Right ventricle myocardium inferior (tissue), 1 donor: ENCODE data around the gene ZNF3. TPM values are rescaled to one million over a fixed set of nuclear protein-coding genes. Genes with fewer than 3 reads are reported as not detected.
A peak's percentile ranks its signal among the peaks of the same experiment; 100 is the strongest.
"Not testable (repeated sequence)": the region's sequence is repeated elsewhere in the genome, so short reads cannot be mapped to it uniquely, and the experiment has no call there.

Experiments
- ATAC-seq: fragments of 200-7000 bp; cut with Tn5 transposase; one replicate; pipeline ENCODE4 v1.9.1; 2020; ENCODE audit warnings: mild to moderate bottlenecking, moderate library complexity
- DNase-seq: peaks from one replicate; pipeline ENCODE4 v3.0.0; 2021; ENCODE audit errors: missing footprints
- intact Hi-C: fragments of 100-400 bp; cut with DNase I; formaldehyde crosslinking; loops from one replicate; pipeline ENCODE4 v1.11.0; 2022
- long read RNA-seq: library from polyadenylated mRNA; unstranded; transcript quantifications from one replicate; pipeline ENCODE4 v2.0.0, GENCODE V29; 2021
- total RNA-seq: library from RNA; stranded (reverse); fragmentation: NEBNext Ultra II Directional; extraction: Animal tissue kit (Norgen Biotek cat#: 25700); gene quantifications from one replicate; pipeline ENCODE4 v1.2.1, GENCODE V29; 2021
- donor health status: DM: no; HTN: yes; CAD: no; lungs with severe emphysema.

The ZNF3 gene
- total RNA-seq = 14.6 TPM
- long read RNA-seq, transcript ZNF3-207 (5 exons, 2,718 nt) = major isoform, 5 of 13 reads
- long read RNA-seq, partial matches to known transcripts = 0 of 13 reads
- long read RNA-seq, other reads (novel, unspliced or antisense) = 2 of 13 reads

DNA sequence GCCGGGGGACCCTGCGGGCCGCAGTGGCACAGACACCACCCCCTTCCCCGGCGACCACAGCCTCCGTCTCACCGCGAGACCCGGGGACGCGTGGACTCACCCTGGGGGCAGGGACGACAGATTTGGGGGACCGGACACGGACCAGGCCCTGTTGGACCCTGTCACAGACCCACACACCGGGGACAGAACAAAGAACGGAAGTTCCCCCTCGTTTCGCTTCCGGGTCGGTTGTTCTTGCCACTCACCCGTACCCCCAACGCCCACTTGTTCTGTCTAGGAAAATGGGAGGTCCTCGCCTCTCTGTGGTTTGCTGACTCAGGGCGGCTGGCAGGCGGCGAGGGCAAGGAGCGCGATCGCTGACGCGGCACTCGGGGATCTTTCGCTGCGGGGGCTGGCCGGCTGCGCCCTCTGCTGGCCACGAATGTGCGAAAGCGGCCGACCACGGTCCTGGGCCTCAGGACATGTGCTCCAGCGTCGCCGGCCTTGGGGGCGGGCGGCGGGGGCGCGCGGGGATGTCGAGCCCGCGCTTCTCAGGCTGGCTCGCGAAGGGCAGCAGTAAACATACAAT, at the start of gene ZNF3:
Gene ZNF3, minus strand, starts transcription at position 189 of the 568 bp plus-strand sequence. CDS start 4,366 bp downstream, outside the sequence.
- intact Hi-C loops = loop anchor here (1.0 to 10.0 kb wide), 4 partner anchors 19 to 167 kb away; partner anchors contain the start of genes TRIM4 and ZSCAN21
- DNase-seq (peak; percentile 98), ATAC-seq (peak; percentile 97)

GRCh38 chr7:100130608-100131453, 49.3 kb upstream of the ZNF3 start:
- DNase-seq (peak; percentile 88), ATAC-seq (no peak)
- intact Hi-C loops = loop anchor here (5.0 kb wide), 1 partner anchor 219 kb away; no protein-coding TSS in a partner anchor

GRCh38 chr7:100130220-100130607, 48.7 kb upstream of the ZNF3 start:
- DNase-seq, ATAC-seq: not testable (repeated sequence)
- intact Hi-C loops = loop anchor here (5.0 kb wide), 1 partner anchor 218 kb away; no protein-coding TSS in a partner anchor

DNA sequence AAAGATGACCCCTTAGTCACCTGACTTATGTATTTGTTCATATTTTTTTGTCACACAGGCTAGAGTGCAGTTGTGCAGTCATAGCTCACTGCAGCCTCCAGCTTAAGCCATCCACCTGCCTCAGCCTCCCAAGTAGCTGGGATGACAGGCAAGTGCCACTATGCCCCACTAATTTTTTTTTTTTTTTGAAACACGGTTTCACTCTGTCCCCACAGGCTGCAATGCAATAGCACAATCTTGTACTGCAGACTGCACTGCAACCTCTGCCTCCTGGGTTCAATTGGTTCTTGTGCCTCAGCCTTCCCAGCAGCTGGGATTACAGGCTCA, 47.1 kb upstream of the ZNF3 start:
- no peak for DNase-seq
- ATAC-seq = no peak
- intact Hi-C loops = loop anchor here (5.0 kb wide), 3 partner anchors 36 to 136 kb away; no protein-coding TSS in a partner anchor

GRCh38 chr7:100127866-100128636, 46.5 kb upstream of the ZNF3 start:
- intact Hi-C loops = loop anchor here (5.0 kb wide), 3 partner anchors 36 to 136 kb away; no protein-coding TSS in a partner anchor
- ATAC-seq (no peak), DNase-seq (no peak)

DNA sequence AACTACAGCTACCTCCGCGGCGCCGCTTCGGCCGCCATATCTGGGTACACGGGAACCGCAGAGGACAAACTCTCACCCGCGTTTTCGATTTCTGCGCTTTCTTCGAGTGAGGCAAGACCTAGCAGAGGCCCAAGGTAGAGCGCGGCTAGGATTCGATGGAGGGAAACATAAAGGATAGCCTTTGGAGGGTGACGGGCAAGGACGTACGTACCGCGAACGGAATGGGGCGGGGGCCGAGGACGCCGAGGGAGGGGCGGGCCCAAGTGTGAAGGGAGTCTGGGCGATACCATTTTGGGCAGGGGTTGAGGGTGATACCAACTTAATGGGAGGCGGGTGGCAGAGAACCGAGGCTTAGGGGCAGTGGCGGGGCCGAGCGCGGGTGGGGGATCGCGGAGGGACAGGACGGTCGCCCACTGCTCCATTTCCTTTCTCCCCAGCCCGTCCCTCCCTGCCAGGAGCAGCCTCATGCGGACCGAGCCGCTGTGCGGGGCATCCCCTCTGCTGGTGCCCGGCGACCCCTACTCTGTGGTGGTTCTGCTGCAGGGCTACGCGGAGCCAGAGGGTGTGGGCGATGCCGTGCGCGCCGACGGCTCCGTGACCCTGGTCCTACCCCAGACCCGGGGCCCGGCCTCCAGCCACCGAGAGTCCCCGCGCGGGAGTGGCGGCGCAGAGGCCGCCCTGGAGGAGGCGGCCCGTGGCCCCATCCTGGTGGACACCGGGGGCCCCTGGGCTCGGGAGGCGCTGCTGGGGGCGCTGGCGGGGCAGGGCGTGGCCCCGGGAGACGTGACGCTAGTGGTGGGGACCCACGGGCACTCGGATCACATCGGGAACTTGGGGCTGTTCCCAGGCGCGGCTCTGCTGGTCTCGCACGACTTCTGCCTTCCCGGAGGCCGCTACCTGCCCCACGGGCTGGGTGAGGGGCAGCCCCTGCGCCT, 45.7 kb upstream of the ZNF3 start, which contains the start of gene MBLAC1:
Gene MBLAC1, plus strand, starts transcription at position 37 of the 935 bp plus-strand sequence. Its CDS starts 429 bp downstream, at position 466.
- ATAC-seq (peak; percentile 95), DNase-seq (peak; percentile 92)
- intact Hi-C loops = loop anchor here (5.0 kb wide), 3 partner anchors 35 to 135 kb away; no protein-coding TSS in a partner anchor

- DNase-seq = no peak
- ATAC-seq = no peak
- intact Hi-C loops = loop anchor here (5.0 kb wide), 3 partner anchors 34 to 134 kb away; no protein-coding TSS in a partner anchor
Observed at GRCh38 chr7:100126239-100126930, 44.9 kb upstream of the ZNF3 start.

DNA sequence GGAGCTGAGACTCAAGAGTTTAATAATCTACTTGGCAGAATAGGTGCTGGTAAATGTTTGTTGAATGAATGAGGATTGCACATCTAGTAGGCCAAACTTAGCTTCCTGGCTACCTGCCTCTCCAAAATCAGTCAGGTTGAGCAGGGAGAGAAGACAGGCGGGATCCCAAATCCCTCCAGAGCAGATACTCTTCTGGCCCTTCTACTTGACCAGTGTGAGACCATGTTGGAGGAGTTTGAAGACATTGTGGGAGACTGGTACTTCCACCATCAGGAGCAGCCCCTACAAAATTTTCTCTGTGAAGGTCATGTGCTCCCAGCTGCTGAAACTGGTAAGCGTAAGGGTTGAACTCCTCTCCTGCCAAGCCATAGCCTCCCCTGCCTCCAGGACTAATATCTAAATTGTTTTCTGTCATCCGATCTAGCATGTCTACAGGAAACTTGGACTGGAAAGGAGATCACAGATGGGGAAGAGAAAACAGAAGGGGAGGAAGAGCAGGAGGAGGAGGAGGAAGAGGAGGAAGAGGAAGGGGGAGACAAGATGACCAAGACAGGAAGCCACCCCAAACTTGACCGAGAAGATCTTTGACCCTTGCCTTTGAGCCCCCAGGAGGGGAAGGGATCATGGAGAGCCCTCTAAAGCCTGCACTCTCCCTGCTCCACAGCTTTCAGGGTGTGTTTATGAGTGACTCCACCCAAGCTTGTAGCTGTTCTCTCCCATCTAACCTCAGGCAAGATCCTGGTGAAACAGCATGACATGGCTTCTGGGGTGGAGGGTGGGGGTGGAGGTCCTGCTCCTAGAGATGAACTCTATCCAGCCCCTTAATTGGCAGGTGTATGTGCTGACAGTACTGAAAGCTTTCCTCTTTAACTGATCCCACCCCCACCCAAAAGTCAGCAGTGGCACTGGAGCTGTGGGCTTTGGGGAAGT, 43.0 kb upstream of the ZNF3 start:
- ATAC-seq = no peak
- intact Hi-C loops = loop anchor here (5.0 kb wide), 3 partner anchors 32 to 132 kb away; no protein-coding TSS in a partner anchor
- DNase-seq = no peak

DNA sequence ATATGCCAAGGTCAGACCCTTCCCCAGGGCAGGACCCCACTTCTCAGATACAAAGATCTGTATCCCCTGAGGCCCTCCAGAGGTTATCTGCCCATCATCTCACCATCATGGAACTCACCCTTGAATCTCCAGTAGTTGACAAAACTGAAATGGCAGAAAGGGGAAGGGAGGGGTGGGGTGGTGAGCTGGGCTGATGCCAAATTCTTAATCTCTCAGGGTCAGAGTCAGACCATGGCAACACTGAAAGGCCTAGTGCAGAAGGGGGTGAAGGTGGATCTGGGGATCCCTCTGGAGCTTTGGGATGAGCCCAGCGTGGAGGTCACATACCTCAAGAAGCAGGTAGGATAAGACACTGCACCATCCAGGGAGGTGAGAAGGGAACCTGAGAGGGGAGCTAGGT, 41.0 kb upstream of the ZNF3 start:
- DNase-seq (no peak), ATAC-seq (no peak)
- intact Hi-C loops = no loop called here

GRCh38 chr7:100122067-100122466, 40.5 kb upstream of the ZNF3 start:
- DNase-seq = no peak
- intact Hi-C loops = no loop called here
- no peak for ATAC-seq

DNA sequence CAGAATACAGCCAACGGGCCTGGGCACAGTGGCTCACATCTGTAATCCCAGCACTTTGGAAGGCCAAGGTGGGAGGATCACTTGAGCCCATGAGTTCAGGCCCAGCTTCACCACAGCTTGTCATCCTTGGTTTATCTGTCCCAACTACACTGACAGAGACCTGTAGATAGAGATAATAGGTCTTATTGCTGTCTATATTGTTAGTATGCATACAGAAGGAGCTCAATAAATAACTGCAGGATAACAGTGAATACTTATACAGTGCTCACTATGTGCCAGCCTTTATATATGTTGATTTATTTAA, 39.2 kb upstream of the ZNF3 start:
- DNase-seq (no peak), ATAC-seq (no peak)
- intact Hi-C loops = no loop called here

GRCh38 chr7:100119970-100120732, 38.6 kb upstream of the ZNF3 start:
- intact Hi-C loops = loop anchor here (1.0 kb wide), 1 partner anchor 20 kb away; no protein-coding TSS in a partner anchor
- ATAC-seq = peak; percentile 67
- no peak for DNase-seq

DNA sequence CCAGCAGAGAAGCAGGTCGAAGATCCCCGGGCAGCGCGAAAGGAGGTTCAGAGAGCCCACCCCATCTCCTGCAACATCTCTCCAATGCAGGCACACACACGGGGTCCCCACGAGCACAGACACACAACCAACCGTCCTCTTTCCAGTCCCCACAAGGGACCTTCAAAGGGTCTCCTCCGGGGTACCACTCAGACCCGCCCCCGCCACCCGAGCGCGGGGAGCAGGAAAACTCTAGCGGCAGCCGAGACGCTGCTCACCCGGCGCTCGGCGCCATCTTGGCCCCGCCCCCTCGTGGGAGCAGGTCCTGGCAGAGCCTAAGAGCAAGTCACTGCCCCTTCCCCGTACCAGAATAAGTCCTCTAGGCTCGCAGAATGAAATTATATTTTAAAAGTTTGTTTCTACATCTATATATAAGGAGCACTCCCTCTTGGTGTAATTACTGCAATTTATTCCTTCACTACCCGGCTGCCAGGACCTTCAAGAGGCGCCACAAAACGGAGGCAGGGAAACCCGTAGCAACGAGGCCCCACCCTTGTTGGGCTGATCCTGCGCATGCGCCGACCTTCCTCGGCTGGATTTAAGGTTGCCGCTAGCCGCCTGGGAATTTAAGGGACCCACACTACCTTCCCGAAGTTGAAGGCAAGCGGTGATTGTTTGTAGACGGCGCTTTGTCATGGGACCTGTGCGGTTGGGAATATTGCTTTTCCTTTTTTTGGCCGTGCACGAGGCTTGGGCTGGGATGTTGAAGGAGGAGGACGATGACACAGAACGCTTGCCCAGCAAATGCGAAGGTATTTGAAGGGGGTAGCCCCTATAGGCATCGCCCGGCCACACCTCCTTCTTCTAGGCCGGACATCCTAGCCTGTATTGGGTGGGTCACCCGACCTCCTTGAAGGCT, 37.8 kb upstream of the ZNF3 start, which contains the start of the genes CNPY4 and TAF6:
Gene CNPY4, plus strand, starts transcription at position 563 of the 898 bp plus-strand sequence. Its CDS starts 111 bp downstream, at position 674.
Gene TAF6, minus strand, starts transcription at position 287 of the 898 bp plus-strand sequence. CDS start 5,149 bp downstream, outside the sequence.
- intact Hi-C loops = loop anchor here (1.0 kb wide), 1 partner anchor 19 kb away; no protein-coding TSS in a partner anchor
- ATAC-seq = peak; percentile 91
- DNase-seq = peak; percentile 97
